Articular chondrocyte of knee joint (primary cell): ENCODE results near the gene MAP3K1. TPM values are rescaled to one million over a fixed set of nuclear protein-coding genes. Genes with fewer than 3 reads are reported as not detected.

Source experiments
- total RNA-seq: library from RNA; depleted of rRNA; stranded (reverse); fragments of >200 nt; gene quantifications from 2 replicates; pipeline ENCODE4 v1.2.3, GENCODE V29; 2012

MAP3K1 gene
- total RNA-seq, result 4.8 and 6.6 TPM in 2 replicates

DNA sequence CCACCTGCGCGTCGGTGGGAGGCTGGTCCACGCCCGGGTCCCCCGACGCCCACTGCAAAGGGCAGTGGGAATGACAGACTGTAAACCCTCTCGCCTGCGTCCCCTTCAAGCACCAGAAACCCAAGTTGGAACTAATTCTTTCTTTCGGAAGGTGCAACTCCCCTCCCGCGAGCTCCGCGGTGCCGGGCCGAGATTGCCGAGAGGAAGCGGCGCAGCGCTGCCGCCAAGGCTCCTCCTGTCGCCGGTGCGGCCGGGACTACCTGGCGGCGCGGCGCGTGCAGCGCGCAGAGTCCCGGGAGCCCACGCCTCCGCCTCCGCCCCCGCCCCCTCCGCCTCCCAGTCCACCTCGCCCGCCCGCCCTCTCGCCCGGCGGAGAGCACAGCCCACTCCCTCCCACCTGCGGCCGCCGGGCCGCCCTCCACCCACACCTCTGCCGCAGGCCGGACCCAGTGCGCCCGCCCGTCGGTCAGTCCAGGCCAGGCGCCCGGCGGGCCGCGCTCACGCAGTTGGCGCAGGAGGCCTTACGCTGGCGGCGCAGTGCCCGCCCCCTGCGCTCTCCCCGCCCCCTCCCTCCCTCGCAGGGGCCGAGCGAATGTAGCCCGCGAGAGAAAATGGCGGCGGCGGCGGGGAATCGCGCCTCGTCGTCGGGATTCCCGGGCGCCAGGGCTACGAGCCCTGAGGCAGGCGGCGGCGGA, at the start of gene MAP3K1:
MAP3K1 (plus strand) TSS at position 587 of the 695 bp plus-strand sequence; CDS start at position 612, 25 bp downstream.

DNA sequence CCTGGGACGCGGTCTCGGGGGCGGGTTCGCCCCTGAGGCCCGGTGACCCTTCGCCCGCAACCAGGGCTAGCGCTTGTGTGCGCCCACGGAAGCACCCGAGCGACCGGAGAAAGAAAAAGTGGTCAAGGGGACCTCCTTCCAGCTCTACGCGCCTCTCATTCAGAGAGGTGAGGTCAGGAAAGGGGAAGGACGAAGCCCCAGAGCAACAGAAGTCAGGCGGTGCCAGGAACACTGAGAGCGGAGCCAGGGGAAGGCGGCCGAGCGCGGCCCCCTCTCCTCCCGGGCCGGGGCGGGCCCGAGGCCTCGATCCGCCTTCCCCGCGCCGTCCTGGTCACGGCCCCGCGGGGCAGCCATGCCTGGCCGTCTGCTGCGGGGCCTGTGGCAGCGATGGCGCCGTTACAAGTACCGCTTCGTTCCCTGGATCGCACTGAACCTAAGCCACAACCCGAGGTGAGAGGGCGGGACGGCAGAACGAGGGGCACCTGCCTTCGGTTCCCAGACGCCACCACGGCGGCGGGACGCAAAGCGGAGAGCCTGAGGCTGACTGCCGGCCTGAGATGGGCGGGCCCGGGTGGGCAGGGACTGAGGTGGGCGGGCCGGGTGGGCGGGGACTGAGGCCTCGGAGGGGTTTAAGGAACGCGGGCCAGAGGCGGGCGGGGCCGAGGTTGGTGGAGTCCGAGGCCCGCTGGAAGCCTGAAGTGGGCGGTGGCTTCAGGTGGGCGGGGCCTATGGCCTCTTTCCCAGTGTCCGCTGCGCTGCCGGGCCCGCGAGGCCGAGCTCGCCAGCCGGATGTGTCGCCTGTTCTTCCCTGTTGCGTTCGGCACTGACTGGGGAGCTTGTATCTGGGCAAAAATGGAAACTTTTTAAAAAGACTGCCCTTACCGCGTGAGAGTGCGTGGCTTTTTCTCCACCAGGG, 94.2 kb downstream of the MAP3K1 start, which contains the start of gene SETD9:
SETD9 (plus strand) TSS at position 303 of the 916 bp plus-strand sequence; CDS start at position 353, 50 bp downstream.

Other genes with a start within 250 kb of the MAP3K1 start
- 8.6 and 11.6 TPM in 2 replicates for gene SETD9, start 94.0 kb downstream of the MAP3K1 start, total RNA-seq
- gene MIER3, start 136.6 kb downstream of the MAP3K1 start, total RNA-seq, result 28.5 and 39.5 TPM in 2 replicates